Astrocyte (in vitro differentiated cells and primary cell): ENCODE measurements around the gene AP3S1.

Experiments
- EZH2 ChIP-seq: IDR thresholded peaks from 2 replicates; pipeline ENCODE4 v1.6.1; 2012; ENCODE audit warnings: mild to moderate bottlenecking, low read length, inconsistent platforms; ENCODE audit not compliant: insufficient read depth
- TF ChIP-seq, protein P1 (sequence below): IDR thresholded peaks from 2 replicates; pipeline ENCODE4 v1.5.1; 2011; ENCODE audit warnings: low read depth, mild to moderate bottlenecking, inconsistent platforms, low read length, moderate library complexity; ENCODE audit not compliant: insufficient read depth

GRCh38 chr5:115812372-115812771 is 29.4 kb upstream of the AP3S1 start:
- TF ChIP-seq, protein P1, sequence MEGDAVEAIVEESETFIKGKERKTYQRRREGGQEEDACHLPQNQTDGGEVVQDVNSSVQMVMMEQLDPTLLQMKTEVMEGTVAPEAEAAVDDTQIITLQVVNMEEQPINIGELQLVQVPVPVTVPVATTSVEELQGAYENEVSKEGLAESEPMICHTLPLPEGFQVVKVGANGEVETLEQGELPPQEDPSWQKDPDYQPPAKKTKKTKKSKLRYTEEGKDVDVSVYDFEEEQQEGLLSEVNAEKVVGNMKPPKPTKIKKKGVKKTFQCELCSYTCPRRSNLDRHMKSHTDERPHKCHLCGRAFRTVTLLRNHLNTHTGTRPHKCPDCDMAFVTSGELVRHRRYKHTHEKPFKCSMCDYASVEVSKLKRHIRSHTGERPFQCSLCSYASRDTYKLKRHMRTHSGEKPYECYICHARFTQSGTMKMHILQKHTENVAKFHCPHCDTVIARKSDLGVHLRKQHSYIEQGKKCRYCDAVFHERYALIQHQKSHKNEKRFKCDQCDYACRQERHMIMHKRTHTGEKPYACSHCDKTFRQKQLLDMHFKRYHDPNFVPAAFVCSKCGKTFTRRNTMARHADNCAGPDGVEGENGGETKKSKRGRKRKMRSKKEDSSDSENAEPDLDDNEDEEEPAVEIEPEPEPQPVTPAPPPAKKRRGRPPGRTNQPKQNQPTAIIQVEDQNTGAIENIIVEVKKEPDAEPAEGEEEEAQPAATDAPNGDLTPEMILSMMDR, result no peak
- TF ChIP-seq EZH2, result no peak
